ENCODE data around the gene NOTCH1. TPM values are rescaled to one million over a fixed set of nuclear protein-coding genes. Genes with fewer than 3 reads are reported as not detected.

The NOTCH1 gene
- total and polyA plus RNA-seq, 2 of the 8 experiments (the other 6 are each of a cell fraction or from before 2014, with no cell fraction given), result 6.9 to 55.6 TPM

- H3K36me3 ChIP-seq (ENCODE audit: control insufficient read depth in 2 of 4, insufficient read depth in 4 of 4, low read length in 3 of 4), result no peaks in the 10 kb centered on the region; a peak in 1 of 8 replicates
- 0 out of 4 replicates have a peak, but pooled peaks cover 0 to 2% of the 10 kb centered on the region in 2 experiments for H3K79me2 ChIP-seq (ENCODE audit: control insufficient read depth in 1 of 2, insufficient read depth in 2 of 2, low read length in 2 of 2)
- H3K4me1 ChIP-seq (replicated peaks in 1 of 4; ENCODE audit: control insufficient read depth in 3 of 4, insufficient read depth in 4 of 4, low read length in 3 of 4), result peaks cover 0 to 63% (median 40%) of the 10 kb centered on the region in 4 experiments; a peak in 6 of 7 replicates
- H3K14ac ChIP-seq (ENCODE audit: insufficient read length), result no peak overlapping the region
- no peak overlapping the region for H3K23ac ChIP-seq (ENCODE audit: insufficient read length)
- peak overlapping the region; percentile 61 for H4K91ac ChIP-seq (replicated peaks; ENCODE audit: insufficient read length, low read length)
- no peaks in the 10 kb centered on the region; a peak in 1 of 7 replicates for H3K27me3 ChIP-seq (replicated peaks in 1 of 4; ENCODE audit: control insufficient read depth in 3 of 4, extremely low read depth in 1 of 4, insufficient read depth in 3 of 4, low read length in 3 of 4)
- no peak overlapping the region; the same call in 1 of the 2 replicates for H2BK12ac ChIP-seq (ENCODE audit: low read depth, low read length)
- peaks cover 5% of the 10 kb centered on the region for H3K23me2 ChIP-seq (ENCODE audit: low read depth, low read length)
- no peak overlapping the region for H3K4ac ChIP-seq (replicated peaks; ENCODE audit: insufficient read length, low read depth, low read length)
- no peak overlapping the region for H3K27ac ChIP-seq (ENCODE audit: low read depth, low read length)
- H4K20me1 ChIP-seq (replicated peaks in 1 of 2; ENCODE audit: control insufficient read depth in 1 of 2, insufficient read depth in 2 of 2, low read length in 2 of 2), result peaks cover 0 to 8% of the 10 kb centered on the region in 2 experiments
- WGBS, 2 experiments (ENCODE audit: extremely low coverage in 1 of 2, insufficient coverage in 1 of 2, insufficient read length in 1 of 2, insufficient replicate concordance in 2 of 2, low coverage in 1 of 2, low lambda C conversion rate in 2 of 2, missing lambda C conversion rate in 1 of 2), result 88% methylated on average over 13 of the region's 14 CpGs; no CpG with 5 or more reads in 1 of the 2 experiments
- H3K4me2 ChIP-seq (ENCODE audit: insufficient read depth in 1 of 2, low read depth in 2 of 2, low read length in 2 of 2), result no peak overlapping the region
- peaks cover 4% of the 10 kb centered on the region; the same call in 1 of the 2 replicates for H3K79me1 ChIP-seq (ENCODE audit: low read depth, low read length)
- peaks cover 0 to 1% of the 10 kb centered on the region in 2 experiments; a peak in 1 of 4 replicates for H3K9me3 ChIP-seq (ENCODE audit: insufficient read depth in 2 of 2, low read depth in 1 of 2, low read length in 1 of 2)
- 0 out of 2 replicates have a peak overlapping the region, but pooled peaks have one; percentile 72 for H2BK20ac ChIP-seq (ENCODE audit: low read length)
- no peak overlapping the region for H3K4me3 ChIP-seq (ENCODE audit: extremely low read depth in 1 of 4, insufficient read depth in 2 of 4, low read depth in 3 of 4, low read length in 4 of 4)
- H2AFZ ChIP-seq (ENCODE audit: low read length), result no peak overlapping the region
- no peak overlapping the region for H2BK15ac ChIP-seq (ENCODE audit: low read length)
- H4K8ac ChIP-seq (ENCODE audit: extremely low read depth, insufficient read depth, low read length), result no peak overlapping the region
- ChIA-PET POLR2A (ENCODE audit: partially characterized antibody) (interaction anchor here (0.8 kb wide), 1 partner anchor 10 kb away, joined by 4 read pairs; no protein-coding TSS in a partner anchor), CTCF (ENCODE audit: partially characterized antibody) (no interaction called here)
- peak overlapping the region; percentile 60 for H3K18ac ChIP-seq (ENCODE audit: extremely low read depth, low read length)
- DNase-seq (ENCODE audit: low read depth in 1 of 2, low spot score in 2 of 2), result no peak
- H3K9ac ChIP-seq (replicated peaks in 1 of 4; ENCODE audit: extremely low read depth in 1 of 4, low read depth in 3 of 4, low read length in 3 of 4), result no peak overlapping the region
- no peak overlapping the region for H3K56ac ChIP-seq (replicated peaks; ENCODE audit: insufficient read length, low read depth, low read length)
- no peak overlapping the region for H2BK120ac ChIP-seq (replicated peaks; ENCODE audit: low read depth, low read length)
- H2AK5ac ChIP-seq (ENCODE audit: low read depth, low read length), result peak overlapping the region; percentile 86; the same call in 1 of the 2 replicates
- H4K5ac ChIP-seq (ENCODE audit: insufficient read length, low read depth, low read length), result no peak overlapping the region
- FAIRE-seq, result no peak
- peak overlapping the region; percentile 66; the same call in 1 of the 2 replicates for H2BK5ac ChIP-seq (ENCODE audit: low read depth, low read length)
- no peak for TF ChIP-seq CEBPB (IDR thresholded peaks at IDR 0.05; ENCODE audit: low read depth, low read length)
- TF ChIP-seq, protein P1, sequence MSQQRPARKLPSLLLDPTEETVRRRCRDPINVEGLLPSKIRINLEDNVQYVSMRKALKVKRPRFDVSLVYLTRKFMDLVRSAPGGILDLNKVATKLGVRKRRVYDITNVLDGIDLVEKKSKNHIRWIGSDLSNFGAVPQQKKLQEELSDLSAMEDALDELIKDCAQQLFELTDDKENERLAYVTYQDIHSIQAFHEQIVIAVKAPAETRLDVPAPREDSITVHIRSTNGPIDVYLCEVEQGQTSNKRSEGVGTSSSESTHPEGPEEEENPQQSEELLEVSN (IDR thresholded peaks at IDR 0.05), result no peak
- no peak for TF ChIP-seq KDM4A (IDR thresholded peaks at IDR 0.05; ENCODE audit: low read depth, low read length, severe bottlenecking)
- no peak for TF ChIP-seq TEAD4 (IDR thresholded peaks at IDR 0.05; ENCODE audit: low read depth, low read length)
- no peak for TF ChIP-seq BACH1 (IDR thresholded peaks at IDR 0.05; ENCODE audit: low read length)
These were observed 21.1 kb upstream of the NOTCH1 start for GRCh38 chr9:136566901-136567300.
